Inferior parietal cortex (tissue), 1 donor: ENCODE results near the gene ULK1.

ENCODE experiments used
- DNase-seq: peaks from one replicate; pipeline ENCODE4 v3.0.0-alpha.2; 2016; ENCODE audit errors: extremely low spot score

The ULK1 gene

DNA sequence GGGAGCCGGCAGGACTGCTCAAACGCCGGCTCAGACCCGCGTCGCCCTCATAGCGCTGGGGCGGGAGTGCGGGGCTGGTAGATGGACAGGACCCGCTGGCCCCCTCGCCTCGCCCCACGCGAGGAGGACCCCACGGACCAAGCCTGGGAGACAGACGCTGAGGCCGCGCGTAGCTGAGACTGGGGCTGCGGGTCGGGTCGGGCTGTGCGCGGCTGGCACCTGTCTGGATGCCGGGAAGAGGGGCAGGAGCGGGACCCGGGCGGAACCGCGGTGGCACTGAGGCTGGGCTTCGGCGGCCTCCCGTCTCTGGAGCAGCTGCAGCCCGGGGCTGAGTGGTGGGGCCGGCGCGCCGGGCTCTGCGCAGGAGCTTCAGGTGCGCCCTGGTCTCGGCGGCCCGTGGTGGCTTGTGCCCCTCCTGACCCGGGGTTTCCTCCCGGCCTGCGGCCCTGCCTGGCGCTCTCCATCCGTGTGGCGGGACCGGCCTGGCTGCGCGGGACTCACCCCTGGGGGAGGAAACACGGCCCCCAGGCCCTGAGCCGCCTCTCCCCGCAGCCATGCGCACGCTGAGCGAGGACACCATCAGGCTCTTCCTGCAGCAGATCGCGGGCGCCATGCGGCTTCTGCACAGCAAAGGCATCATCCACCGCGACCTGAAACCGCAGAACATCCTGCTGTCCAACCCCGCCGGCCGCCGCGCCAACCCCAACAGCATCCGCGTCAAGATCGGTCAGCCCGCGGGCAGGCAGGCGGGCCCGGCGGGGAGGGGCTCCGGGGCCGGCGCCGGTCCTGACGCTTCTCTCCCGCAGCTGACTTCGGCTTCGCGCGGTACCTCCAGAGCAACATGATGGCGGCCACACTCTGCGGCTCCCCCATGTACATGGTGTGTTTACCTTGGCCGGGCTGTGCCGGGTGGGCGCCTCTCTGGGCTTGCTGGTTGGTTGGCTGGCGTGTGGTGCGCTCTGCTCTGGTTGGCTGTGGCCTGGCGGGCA, 14.0 kb downstream of the ULK1 start:
- no peak for DNase-seq

DNA sequence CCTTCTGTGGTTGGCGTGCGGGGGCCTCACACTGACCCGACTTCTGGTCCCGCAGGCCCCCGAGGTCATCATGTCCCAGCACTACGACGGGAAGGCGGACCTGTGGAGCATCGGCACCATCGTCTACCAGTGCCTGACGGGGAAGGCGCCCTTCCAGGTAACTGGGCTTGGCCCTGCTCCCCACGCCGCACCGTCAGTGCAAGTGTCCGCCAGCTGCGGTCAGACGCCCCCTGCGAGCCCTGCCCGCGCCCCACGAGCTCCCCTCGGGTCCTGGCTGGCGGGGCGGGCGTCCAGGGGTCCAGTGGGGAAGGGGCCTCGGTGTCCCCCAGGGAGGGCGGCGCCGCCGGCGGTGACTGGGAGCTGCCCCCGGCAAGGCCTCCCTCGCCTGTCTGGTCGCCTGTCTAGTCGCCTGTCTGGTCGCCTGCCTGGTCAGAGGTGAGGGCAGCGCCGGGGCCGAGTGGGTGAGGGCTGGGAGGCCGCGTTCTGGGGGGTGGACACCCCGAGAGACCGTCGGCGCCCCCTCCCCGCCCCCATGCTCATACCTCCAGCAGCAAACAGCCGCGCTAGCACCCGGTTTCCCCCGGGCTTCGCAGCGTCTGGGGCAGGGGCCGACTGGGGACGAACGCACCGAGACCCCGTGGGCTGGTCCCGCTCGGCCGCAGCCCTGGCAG, 14.8 kb downstream of the ULK1 start:
- no peak for DNase-seq

DNA sequence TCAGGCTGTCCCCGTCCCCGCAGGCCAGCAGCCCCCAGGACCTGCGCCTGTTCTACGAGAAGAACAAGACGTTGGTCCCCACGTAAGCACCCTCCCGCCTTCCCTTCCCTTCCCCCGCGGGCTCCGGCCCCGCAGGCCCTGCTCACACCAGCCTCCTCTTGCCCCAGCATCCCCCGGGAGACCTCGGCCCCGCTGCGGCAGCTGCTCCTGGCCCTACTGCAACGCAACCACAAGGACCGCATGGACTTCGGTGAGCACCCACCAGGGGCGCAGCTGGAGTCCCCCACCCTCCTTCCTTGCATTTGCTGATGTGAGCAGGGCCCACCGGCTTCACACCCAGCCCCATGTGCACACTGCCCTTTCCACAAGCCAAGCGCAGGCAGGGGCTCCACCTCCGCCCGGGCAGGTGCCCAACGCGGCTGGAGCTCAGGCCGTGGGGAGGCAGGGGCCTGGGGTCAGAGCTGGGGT, 15.4 kb downstream of the ULK1 start:
- DNase-seq, result no peak

- no peak for DNase-seq
Measured at GRCh38 chr12:131910302-131911027, 16.0 kb downstream of the ULK1 start.

DNA sequence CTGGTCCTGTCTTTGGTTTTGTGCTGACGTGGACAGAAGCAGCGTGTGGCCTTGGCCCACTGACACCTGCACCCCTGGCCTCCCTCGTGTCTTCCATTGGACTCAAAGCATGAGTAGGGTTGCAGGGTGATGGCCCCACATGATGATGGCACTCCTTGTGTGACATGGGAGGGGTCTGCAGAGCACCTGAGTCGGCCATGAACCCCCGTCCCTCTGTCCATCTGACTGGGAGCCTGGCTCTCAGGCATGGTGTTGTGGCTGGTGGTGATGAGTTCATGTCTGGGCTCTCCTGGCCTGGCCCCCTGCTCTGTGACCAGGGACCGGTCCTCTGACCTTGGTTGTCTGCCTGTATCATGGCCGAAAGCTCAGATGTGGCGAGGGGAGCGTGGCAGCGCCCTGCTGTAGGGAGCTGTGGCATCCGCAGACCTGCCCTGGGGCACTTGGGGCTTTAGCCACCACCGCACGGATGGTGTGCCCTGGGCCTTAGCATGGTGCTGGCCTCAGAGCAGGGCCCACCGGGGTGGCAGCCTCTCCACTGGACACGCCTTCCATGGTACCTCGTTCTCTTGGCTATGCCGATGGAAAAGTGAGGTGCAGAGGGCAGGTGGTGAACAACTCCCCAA, 16.7 kb downstream of the ULK1 start:
- DNase-seq, result no peak

DNA sequence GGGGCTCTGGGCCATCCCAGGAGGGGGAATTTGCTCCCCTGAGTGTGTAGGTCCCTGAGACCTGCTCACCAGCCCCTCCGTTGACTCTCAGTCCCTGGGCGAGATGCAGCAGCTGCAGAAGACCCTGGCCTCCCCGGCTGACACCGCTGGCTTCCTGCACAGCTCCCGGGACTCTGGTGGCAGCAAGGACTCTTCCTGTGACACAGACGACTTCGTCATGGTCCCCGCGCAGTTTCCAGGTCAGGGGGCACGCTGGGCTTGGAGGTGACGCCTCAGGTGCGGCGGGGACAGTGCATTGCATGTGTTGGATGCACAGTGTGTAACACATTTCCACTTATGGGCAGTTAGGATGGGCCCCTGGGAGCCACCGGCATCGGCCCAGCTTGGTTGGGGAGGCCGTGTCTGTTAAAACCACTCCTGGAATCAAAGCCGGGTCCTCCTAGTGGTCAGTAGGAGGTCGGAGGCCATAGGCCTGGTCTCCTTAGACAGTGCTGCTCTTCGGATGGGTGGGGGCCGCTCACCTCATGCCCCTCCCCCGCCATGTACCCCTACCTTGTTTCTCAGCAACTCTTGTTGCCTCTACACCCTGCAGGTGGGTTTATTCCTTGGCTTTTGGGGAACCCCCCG, 17.5 kb downstream of the ULK1 start:
- DNase-seq, result no peak

- DNase-seq, result no peak
Measured at GRCh38 chr12:131912518-131913274, 18.3 kb downstream of the ULK1 start.

GRCh38 chr12:131913666-131914065, 19.2 kb downstream of the ULK1 start:
- no peak for DNase-seq

DNA sequence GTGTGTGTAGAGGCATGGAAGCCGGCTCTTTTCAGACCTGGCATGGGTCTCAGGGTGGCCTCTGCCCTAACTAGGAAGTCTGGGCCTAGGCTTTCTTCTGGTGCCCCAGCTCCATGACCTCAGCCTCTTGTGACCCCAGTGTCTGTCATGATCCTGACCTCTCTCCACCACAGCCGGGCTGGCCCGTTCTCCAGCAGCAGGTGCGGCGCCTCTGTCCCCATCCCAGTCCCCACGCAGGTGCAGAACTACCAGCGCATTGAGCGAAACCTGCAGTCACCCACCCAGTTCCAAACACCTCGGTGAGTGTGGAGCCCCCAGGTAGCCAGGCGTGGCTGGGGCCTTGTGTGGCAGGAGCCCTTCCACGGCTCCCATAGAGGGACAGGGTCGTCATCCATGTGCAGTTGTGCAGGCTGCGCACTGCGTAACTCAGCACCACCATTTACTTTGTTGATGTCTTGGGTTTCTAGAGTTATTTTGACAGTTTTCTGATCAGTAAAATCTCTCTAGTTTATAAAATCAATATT, 19.8 kb downstream of the ULK1 start:
- no peak for DNase-seq

DNA sequence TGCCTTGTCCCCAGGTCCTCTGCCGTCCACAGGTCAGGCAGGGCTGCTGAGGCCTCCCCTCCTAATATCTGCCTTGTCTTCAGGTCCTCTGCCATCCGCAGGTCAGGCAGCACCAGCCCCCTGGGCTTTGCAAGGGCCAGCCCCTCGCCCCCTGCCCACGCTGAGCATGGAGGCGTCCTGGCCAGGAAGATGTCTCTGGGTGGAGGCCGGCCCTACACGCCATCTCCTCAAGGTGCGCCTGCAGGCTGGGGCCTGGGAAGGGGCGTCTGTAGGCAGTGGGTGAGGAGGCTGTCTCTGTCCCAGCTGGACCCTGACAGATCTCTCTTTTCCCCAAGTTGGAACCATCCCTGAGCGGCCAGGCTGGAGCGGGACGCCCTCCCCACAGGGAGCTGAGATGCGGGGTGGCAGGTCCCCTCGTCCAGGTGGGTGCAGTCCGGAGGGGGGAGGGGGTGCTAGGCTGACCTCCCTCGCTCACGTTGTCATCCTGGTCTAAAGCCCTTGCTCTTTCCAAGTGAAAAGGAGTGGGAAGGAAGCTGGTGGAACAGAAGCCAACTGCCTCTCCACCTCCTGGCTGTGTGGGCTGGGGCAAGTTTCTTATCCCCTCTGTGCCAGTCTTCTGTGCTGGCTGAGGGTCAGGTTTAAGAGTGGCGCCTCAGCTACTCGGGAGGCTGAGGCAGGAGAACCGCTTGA, 20.7 kb downstream of the ULK1 start:
- DNase-seq, result no peak

GRCh38 chr12:131915823-131916222, 21.4 kb downstream of the ULK1 start:
- no peak for DNase-seq

DNA sequence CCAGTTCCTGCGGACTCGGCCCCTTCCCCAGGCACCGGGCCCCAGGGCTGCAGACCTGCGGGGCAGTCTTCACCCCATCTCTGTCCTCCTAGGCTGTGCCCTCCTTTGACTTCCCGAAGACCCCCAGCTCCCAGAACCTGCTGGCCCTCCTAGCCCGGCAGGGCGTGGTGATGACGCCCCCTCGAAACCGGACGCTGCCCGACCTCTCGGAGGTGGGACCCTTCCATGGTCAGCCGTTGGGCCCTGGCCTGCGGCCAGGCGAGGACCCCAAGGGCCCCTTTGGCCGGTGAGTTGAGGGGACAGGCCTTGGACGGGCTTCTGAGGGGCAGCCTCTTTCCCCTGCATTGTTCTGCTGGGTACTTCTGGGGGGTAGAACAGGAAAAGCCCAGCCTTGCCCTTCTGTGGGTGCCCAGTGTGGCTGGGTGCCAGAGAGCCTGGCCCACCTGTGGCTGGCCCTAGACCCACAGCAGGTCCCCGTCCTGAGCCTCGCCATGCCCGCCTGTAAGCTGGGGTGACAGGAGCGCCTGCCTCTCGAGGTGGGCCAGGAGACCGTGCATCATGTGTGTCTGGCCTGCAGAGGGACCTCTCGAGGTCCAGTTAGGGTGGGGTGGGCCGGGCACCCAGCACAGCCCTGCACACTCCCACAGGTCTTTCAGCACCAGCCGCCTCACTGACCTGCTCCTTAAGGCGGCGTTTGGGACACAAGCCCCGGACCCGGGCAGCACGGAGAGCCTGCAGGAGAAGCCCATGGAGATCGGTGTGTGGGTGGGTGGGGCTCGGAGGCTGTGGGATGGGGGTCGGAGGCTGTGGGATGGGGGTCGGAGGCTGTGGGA, 22.1 kb downstream of the ULK1 start:
- DNase-seq, result no peak

DNA sequence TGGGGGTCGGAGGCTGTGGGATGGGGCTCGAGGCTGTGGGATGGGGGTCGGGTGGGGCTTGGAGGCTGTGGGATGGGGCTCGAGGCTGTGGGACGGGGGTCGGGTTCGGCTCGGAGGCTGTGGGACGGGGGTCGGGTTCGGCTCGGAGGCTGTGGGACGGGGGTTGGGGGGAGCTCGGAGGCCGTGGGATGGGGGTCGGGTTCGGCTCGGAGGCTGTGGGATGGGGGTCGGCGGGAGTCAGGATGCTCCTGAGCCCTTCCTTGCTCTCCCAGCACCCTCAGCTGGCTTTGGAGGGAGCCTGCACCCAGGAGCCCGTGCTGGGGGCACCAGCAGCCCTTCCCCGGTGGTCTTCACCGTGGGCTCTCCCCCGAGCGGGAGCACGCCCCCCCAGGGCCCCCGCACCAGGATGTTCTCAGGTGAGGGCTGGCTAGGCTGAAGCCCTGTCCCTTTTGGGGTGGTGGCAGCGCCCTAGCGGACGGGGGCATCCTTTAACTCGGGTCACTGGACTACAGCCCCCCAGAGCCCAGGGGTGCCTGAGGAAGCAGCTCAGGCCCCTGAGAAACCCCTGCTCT, 22.8 kb downstream of the ULK1 start:
- no peak for DNase-seq

GRCh38 chr12:131917711-131918306, 23.4 kb downstream of the ULK1 start:
- no peak for DNase-seq

DNA sequence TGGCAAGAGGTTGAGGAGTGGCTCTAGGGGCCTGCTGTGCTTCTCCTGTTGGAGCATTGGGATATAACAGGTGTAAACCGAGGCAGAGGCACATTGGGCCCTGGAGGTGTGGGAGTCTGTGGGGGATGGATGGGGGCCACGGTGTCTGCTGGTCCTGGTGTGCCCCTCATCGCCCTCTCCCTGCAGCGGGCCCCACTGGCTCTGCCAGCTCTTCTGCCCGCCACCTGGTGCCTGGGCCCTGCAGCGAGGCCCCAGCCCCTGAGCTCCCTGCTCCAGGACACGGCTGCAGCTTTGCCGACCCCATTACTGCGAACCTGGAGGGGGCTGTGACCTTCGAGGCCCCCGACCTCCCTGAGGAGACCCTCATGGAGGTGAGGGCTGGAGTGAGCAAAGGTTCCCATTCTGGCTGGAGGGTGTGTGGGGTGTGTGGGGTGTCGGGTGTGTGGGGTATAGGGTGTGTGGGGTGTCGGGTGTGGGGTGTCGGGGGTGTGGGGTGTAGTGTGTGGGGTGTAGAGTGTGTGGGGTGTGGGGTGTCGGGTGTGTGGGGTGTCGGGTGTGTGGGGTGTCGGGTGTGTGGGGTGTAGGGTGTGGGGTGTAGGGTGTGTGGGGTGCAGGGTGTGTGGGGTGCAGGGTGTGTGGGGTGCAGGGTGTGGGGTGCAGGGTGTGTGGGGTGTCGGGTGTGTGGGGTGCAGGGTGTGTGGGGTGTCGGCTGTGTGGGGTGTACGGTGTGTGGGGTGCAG, 24.1 kb downstream of the ULK1 start:
- no peak for DNase-seq

GRCh38 chr12:131919051-131919347, 24.6 kb downstream of the ULK1 start:
- DNase-seq, result no peak

DNA sequence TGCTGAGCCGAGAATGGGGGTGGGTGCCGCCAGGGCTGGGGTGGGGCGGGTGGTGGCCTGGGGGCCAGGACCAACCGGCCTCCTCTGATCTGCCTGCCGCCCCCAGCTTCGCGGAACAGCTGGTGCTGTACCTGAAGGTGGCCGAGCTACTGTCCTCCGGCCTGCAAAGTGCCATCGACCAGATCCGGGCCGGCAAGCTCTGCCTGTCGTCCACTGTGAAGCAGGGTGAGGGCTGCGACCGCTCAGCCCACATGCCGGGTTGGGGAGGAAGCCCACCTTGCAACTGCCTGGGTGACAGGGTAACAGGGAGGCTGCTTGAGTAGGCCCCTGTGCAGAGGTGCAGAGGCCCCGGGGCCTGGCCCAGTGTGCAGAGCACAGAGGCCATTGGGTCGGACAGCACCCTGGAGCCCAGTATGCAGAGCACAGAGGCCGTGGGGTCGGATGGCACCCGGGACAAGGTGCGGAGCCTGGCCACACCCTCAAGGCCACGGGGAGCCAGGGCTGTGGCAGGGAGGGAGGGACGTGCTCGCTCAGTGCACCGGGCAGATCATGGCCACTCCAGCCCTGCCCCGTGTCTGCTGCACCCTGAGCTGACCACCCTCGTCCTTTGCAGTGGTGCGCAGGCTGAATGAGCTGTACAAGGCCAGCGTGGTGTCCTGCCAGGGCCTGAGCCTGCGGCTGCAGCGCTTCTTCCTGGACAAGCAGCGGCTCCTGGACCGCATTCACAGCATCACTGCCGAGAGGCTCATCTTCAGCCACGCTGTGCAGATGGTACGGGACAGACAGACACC, 25.1 kb downstream of the ULK1 start:
- DNase-seq, result no peak
